Esophagus squamous epithelium (tissue), 4 donors: ENCODE results near the gene KIF26A.

Experiments used
- CTCF ChIP-seq, 6 experiments: fragments of 450-650 bp in 4 of 6; fragments of 200-600 bp in 2 of 6; sonication (generic) in 2 of 6; IDR thresholded peaks; one replicate each; pipeline ENCODE4 v1.5.1; 2016 to 2019; ENCODE audit warnings: antibody characterized with exemption in 6 of 6, mild to moderate bottlenecking in 4 of 6, moderate library complexity in 4 of 6
- POLR2A ChIP-seq, 4 donors: fragments of 450-650 bp; IDR thresholded peaks; one replicate each; pipeline ENCODE4 v1.6.1; 2017; ENCODE audit warnings: antibody characterized with exemption in 4 of 4, mild to moderate bottlenecking in 4 of 4, moderate library complexity in 3 of 4

DNA sequence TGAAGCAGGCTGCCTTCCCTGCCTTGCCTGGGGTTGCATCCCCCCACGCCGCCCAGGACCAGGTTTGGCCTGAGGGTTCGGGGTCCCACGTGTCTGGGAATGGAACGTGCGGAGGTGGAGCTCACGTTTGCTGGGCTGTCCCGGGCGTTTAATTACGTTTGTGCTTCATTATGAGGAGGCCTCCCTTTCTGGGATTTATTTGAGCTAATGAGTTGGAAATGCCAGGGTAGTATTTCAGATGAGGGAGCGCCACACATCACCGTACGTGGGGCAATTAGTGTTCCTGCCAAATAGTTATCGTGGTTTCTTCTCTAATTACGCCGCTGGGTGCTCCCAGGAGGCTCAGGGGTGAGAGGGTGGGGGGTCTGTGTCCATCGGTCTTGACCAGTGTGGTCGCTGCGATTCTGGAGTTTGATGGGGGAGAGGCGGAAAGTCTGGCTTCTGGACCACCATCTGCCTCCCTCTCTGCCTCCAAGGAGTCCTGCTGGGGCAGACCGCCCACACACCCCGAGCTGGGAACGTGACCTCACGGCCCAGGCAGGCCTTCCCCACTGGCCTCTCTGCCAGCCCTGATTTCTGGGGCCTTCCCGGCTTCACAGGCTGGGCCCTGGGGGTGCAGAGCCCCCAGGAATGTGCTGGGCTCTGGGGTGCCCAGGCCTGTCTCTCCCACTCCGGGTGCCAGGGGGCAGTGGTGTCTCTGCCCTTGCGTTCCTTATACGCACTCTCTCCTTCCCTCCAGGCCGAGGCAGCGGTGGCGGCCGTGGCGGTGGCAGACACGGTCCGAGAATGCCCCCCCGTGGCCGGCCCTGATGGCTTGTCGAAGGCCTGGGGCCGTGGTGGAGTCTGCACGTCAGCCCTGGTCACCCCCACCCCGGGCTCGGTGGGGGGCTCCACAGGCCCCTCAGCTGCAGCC is 18.9 kb downstream of the KIF26A start:
- TF ChIP-seq CTCF (IDR thresholded peaks at IDR 0.05) (no peak), POLR2A (IDR thresholded peaks at IDR 0.05) (no peak)
